Activated B cell treated with CpG ODN at 0.5 μM for 24 hours (primary cell): ENCODE results near the gene SEMA6B. TPM values are rescaled to one million over a fixed set of nuclear protein-coding genes. Genes with fewer than 3 reads are reported as not detected.
"Not testable (repeated sequence)": the region's sequence is repeated elsewhere in the genome, so short reads cannot be mapped to it uniquely, and the experiment has no call there.

ENCODE experiments used
- ATAC-seq: fragments of 200-7000 bp; cut with Tn5 transposase; one replicate; pipeline ENCODE4 v1.10.0; 2021; ENCODE audit warnings: low read depth, mild to moderate bottlenecking, moderate library complexity
- CTCF ChIA-PET: fragments of 350-600 bp; sonication (Branson Sonifier 250); formaldehyde crosslinking; loops from one replicate; lab custom pipeline; 2021; ENCODE audit warnings: antibody characterized with exemption; lab: Charles Lee
- POLR2A ChIA-PET: fragments of 350-600 bp; sonication (Branson Sonifier 250); formaldehyde crosslinking; loops from one replicate; lab custom pipeline; 2021; ENCODE audit warnings: antibody characterized with exemption; lab: Charles Lee
- DNase-seq: peaks from one replicate; pipeline ENCODE4 v3.0.0; 2022
- H3K27ac Mint-ChIP-seq: one replicate; pipeline ENCODE4 v1.8.0; 2020; ENCODE audit warnings: mixed read lengths
- H3K27me3 Mint-ChIP-seq: one replicate; pipeline ENCODE4 v1.8.0; 2021; ENCODE audit warnings: mixed read lengths
- H3K36me3 Mint-ChIP-seq: one replicate; pipeline ENCODE4 v1.8.0; 2021; ENCODE audit warnings: low read depth, mixed read lengths
- H3K4me1 Mint-ChIP-seq: one replicate; pipeline ENCODE4 v1.8.0; 2021; ENCODE audit warnings: mixed read lengths
- H3K4me3 Mint-ChIP-seq: one replicate; pipeline ENCODE4 v1.8.0; 2020; ENCODE audit warnings: mild to moderate bottlenecking, mixed read lengths
- H3K9me3 Mint-ChIP-seq: one replicate; pipeline ENCODE4 v1.8.0; 2020; ENCODE audit warnings: mixed read lengths
- CTCF ChIP-seq: fragments of 200-600 bp; IDR thresholded peaks from one replicate; pipeline ENCODE4 v1.8.0; 2022; ENCODE audit warnings: antibody characterized with exemption, mild to moderate bottlenecking
- intact Hi-C: fragments of 100-400 bp; cut with micrococcal nuclease; formaldehyde crosslinking; loops from one replicate; pipeline ENCODE4 v1.15.1; 2024
- total RNA-seq: library from RNA; stranded (reverse); gene quantifications from 2 replicates; pipeline ENCODE4 v1.2.3, GENCODE V29; 2022

The SEMA6B gene
- total RNA-seq, 1 donor from 2014 or later, result 0.11 TPM

GRCh38 chr19:4566402-4567051, 7.0 kb upstream of the SEMA6B start:
- DNase-seq (no peak), ATAC-seq (no peak)
- H3K4me1 Mint-ChIP-seq, result peaks cover 4% of the 10 kb centered on the region
- H3K27ac Mint-ChIP-seq, result no peak overlapping the region
- no peaks in the 10 kb centered on the region for H3K36me3 Mint-ChIP-seq
- TF ChIP-seq CTCF, result no peak
- H3K9me3 Mint-ChIP-seq, result no peaks in the 10 kb centered on the region
- H3K4me3 Mint-ChIP-seq, result no peak overlapping the region
- ChIA-PET CTCF (interaction anchor here (0.6 to 1.4 kb wide), 2 partner anchors 67 to 70 kb away, joined by 3 to 11 read pairs; no protein-coding TSS in a partner anchor), POLR2A (no interaction called here)
- H3K27me3 Mint-ChIP-seq, result peaks cover 4% of the 10 kb centered on the region
- intact Hi-C loops, result loop anchor here (2.0 kb wide), 1 partner anchor 70 kb away; no protein-coding TSS in a partner anchor

- H3K4me3 Mint-ChIP-seq, H3K27me3 Mint-ChIP-seq, CTCF ChIA-PET, POLR2A ChIA-PET, H3K9me3 Mint-ChIP-seq, ATAC-seq, intact Hi-C loops, H3K36me3 Mint-ChIP-seq, DNase-seq, H3K27ac Mint-ChIP-seq, H3K4me1 Mint-ChIP-seq: not testable (repeated sequence)
Observed at GRCh38 chr19:4563562-4563961, 4.1 kb upstream of the SEMA6B start.

GRCh38 chr19:4562085-4562484, 2.6 kb upstream of the SEMA6B start:
- H3K36me3 Mint-ChIP-seq, DNase-seq, H3K9me3 Mint-ChIP-seq, H3K27ac Mint-ChIP-seq, POLR2A ChIA-PET, intact Hi-C loops, H3K4me1 Mint-ChIP-seq, H3K27me3 Mint-ChIP-seq, H3K4me3 Mint-ChIP-seq: not testable (repeated sequence)
- ATAC-seq, result peak; percentile 18
- CTCF ChIA-PET, result interaction anchor here (0.6 kb wide), 1 partner anchor 75 kb away, joined by 3 read pairs; no protein-coding TSS in a partner anchor

- POLR2A ChIA-PET, result no interaction called here
Observed at GRCh38 chr19:4557971-4558941, 1.2 kb downstream of the SEMA6B start.

GRCh38 chr19:4557144-4557970, 2.1 kb downstream of the SEMA6B start:
- Mint-ChIP-seq H3K9me3 (no peaks in the 10 kb centered on the region), H3K27me3 (no peaks in the 10 kb centered on the region), H3K27ac (no peak overlapping the region), H3K4me3 (no peak overlapping the region), H3K4me1 (peaks cover 4% of the 10 kb centered on the region), H3K36me3 (no peaks in the 10 kb centered on the region)
- ChIA-PET POLR2A (no interaction called here), CTCF (no interaction called here)
- intact Hi-C loops, result loop anchor here (5.0 kb wide), 1 partner anchor 235 kb away; the partner anchor contains the start of gene FEM1A
- TF ChIP-seq CTCF, result no peak
- DNase-seq (no peak), ATAC-seq (no peak)

More at GRCh38 chr19:4557971-4558941, 1.2 kb downstream of the SEMA6B start:
- TF ChIP-seq CTCF, result peak; percentile 99
- ATAC-seq, result peak; percentile 34
- Mint-ChIP-seq H3K4me3 (no peak overlapping the region), H3K27ac (no peak overlapping the region), H3K9me3 (no peaks in the 10 kb centered on the region), H3K36me3 (no peaks in the 10 kb centered on the region), H3K4me1 (peaks cover 4% of the 10 kb centered on the region), H3K27me3 (no peaks in the 10 kb centered on the region)
- DNase-seq, result peak; percentile 49
- CTCF ChIA-PET, result interaction anchor here (0.6 to 2.0 kb wide), 2 partner anchors 78 to 104 kb away, joined by 3 to 10 read pairs; no protein-coding TSS in a partner anchor
- intact Hi-C loops, result loop anchor here (1.0 to 5.0 kb wide), 2 partner anchors 78 to 234 kb away; partner anchors contain the start of gene FEM1A
